ENCODE measurements around the gene APCS. TPM values are rescaled to one million over a fixed set of nuclear protein-coding genes. Genes with fewer than 3 reads are reported as not detected.

Gene APCS, protein sequence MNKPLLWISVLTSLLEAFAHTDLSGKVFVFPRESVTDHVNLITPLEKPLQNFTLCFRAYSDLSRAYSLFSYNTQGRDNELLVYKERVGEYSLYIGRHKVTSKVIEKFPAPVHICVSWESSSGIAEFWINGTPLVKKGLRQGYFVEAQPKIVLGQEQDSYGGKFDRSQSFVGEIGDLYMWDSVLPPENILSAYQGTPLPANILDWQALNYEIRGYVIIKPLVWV
- total RNA-seq (under 1 TPM in 2 of 9 donors, not detected in 7; 0.27 to 0.79 TPM), polyA plus RNA-seq (under 1 TPM in 1 of 3 donors, not detected in 2; 0.92 TPM)
- long read RNA-seq, donor 1 = 0 reads
- long read RNA-seq, donor 2 = 0 reads
- long read RNA-seq, donor 3 = 0 reads
- long read RNA-seq, donor 4 = 0 reads
- long read RNA-seq, donor 5 = 0 reads
- long read RNA-seq, donor 6 = 0 reads
- long read RNA-seq, donor 7 = 0 reads
- long read RNA-seq, donor 8 = 0 reads
- long read RNA-seq, donor 9 = 0 reads
- long read RNA-seq, donor 10 = 0 reads

DNA sequence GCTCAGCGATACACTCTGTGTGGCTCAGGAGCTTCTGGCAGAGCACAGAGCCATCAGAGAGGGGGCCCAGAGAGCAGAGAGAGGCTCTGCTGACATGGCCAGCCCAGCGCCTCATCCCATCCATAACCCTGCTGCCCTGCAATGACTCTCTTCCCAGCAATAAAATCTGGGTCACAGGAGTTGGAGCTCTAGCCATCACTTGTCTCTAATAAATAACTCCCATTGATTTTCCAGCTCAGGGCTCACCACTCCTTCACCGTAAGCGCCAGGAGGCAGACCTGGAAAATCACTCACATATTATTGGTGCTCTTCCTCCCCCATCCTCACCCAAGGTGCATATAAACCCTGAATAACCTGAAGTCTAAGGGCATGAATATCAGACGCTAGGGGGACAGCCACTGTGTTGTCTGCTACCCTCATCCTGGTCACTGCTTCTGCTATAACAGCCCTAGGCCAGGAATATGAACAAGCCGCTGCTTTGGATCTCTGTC lies at the start of gene APCS:
APCS (plus strand) TSS at position 366 of the 491 bp plus-strand sequence; CDS start at position 462, 96 bp downstream.
- Histone ChIP-seq H3K4me3 (no peak within 1 kb of the TSS), H3K27ac (no peak within 1 kb of the TSS), H3K9me3 (replicated peaks in 1 of 3) (no peaks in the 10 kb centered on the region), H3K27me3 (no peaks in the 10 kb centered on the region), H3K4me1 (replicated peaks in 1 of 2) (no peaks in the 10 kb centered on the region), H3K36me3 (replicated peaks in 1 of 2) (no peaks in the 10 kb centered on the region)
- TF ChIP-seq POLR2A (IDR thresholded peaks at IDR 0.05) = no peak
- TF ChIP-seq, protein P1, sequence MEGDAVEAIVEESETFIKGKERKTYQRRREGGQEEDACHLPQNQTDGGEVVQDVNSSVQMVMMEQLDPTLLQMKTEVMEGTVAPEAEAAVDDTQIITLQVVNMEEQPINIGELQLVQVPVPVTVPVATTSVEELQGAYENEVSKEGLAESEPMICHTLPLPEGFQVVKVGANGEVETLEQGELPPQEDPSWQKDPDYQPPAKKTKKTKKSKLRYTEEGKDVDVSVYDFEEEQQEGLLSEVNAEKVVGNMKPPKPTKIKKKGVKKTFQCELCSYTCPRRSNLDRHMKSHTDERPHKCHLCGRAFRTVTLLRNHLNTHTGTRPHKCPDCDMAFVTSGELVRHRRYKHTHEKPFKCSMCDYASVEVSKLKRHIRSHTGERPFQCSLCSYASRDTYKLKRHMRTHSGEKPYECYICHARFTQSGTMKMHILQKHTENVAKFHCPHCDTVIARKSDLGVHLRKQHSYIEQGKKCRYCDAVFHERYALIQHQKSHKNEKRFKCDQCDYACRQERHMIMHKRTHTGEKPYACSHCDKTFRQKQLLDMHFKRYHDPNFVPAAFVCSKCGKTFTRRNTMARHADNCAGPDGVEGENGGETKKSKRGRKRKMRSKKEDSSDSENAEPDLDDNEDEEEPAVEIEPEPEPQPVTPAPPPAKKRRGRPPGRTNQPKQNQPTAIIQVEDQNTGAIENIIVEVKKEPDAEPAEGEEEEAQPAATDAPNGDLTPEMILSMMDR (IDR thresholded peaks at IDR 0.05) = no peak
- no peak for DNase-seq
- intact Hi-C loops (cut with DNase I) = no loop called here
- whole genome bisulfite sequencing, 4 donors = 56 to 73% (median 68%) methylated on average over 3 to 6 of the region's 6 CpGs

DNA sequence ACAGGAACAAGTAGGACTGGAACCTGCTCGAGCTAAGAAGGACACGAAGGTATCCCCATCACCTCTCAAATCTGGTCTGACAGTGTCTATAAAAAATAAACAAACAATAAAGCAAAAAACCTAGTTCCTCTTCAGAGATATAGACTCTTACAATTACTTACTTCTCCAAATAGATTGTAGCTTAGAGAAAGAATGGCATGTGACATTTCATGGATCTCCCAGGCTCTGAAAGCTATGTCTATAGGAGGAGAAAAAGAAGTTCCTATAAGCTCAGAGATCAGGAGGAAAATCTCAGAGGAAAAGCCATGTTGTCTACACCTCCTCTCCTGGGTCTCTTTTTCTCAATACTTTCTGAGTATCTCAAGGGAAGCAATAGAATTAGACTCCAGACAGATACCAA lies 39.5 kb upstream of the APCS start:
- Histone ChIP-seq H3K27ac (no peak overlapping the region), H3K9me3 (replicated peaks in 1 of 3) (no peaks in the 10 kb centered on the region), H3K4me1 (replicated peaks in 1 of 2) (no peaks in the 10 kb centered on the region), H3K27me3 (no peaks in the 10 kb centered on the region), H3K4me3 (no peak overlapping the region), H3K36me3 (replicated peaks in 1 of 2) (no peaks in the 10 kb centered on the region)
- no peak for DNase-seq
- intact Hi-C loops (cut with DNase I) = no loop called here
- TF ChIP-seq, protein P1 (IDR thresholded peaks at IDR 0.05) = no peak
- no peak for TF ChIP-seq POLR2A (IDR thresholded peaks at IDR 0.05)
- WGBS, 4 donors = 57 to 68% (median 58%) methylated on average over 2 of the region's 2 CpGs

DNA sequence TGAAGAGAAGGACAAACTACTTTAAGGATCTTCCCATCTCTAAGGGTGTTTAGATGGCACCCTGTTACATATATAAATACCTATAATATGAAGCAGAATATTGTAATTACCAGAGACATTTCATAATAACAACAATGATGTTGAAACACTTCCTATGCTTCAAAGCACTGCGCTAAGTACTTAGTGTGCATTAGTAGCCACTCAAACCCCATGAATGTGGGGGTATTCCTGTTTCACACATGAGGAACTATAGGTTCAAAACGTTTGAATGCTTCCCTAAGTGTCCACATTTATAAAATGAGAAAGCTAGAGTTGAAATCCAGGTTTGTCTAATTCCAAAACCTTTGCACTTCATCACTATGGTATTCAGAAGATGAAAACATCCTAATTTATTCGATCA lies 33.4 kb upstream of the APCS start:
- no peaks in the 10 kb centered on the region for H3K4me1 ChIP-seq (replicated peaks in 1 of 2)
- no peaks in the 10 kb centered on the region for H3K36me3 ChIP-seq (replicated peaks in 1 of 2)
- no peaks in the 10 kb centered on the region for H3K27me3 ChIP-seq
- intact Hi-C loops (cut with DNase I) = no loop called here
- no peak for DNase-seq
- no peaks in the 10 kb centered on the region for H3K9me3 ChIP-seq (replicated peaks in 1 of 3)
- no peak overlapping the region for H3K4me3 ChIP-seq
- TF ChIP-seq POLR2A (IDR thresholded peaks at IDR 0.05) = no peak
- TF ChIP-seq, protein P1 (IDR thresholded peaks at IDR 0.05) = no peak
- 49 to 57% (median 51%) methylated on average over 3 of the region's 3 CpGs for WGBS, 4 donors
- no peak overlapping the region for H3K27ac ChIP-seq

DNA sequence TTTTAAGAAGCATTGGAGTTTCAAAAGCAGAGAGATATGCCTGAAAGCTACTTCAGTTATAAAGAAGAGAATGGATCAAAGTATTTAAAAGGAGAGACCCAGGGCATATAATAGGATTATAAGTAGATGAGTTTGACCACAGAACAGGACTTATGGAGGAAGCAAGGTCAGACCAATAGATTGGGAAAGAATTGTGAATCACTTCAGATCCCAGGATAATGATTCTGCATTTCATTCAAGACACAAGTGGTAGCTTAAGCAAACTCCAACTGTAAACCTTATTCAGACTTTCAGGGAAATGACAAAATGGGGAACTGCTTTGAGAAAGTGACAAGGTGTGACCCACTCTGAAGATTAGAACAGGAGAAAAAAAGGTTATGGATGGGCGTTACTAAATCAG lies 32.9 kb upstream of the APCS start:
- no peak for DNase-seq
- intact Hi-C loops (cut with DNase I) = no loop called here
- H3K9me3 ChIP-seq (replicated peaks in 1 of 3) = no peaks in the 10 kb centered on the region
- no peak overlapping the region for H3K27ac ChIP-seq
- no peak overlapping the region for H3K4me3 ChIP-seq
- TF ChIP-seq, protein P1 (IDR thresholded peaks at IDR 0.05) = no peak
- no peak for TF ChIP-seq POLR2A (IDR thresholded peaks at IDR 0.05)
- no peaks in the 10 kb centered on the region for H3K4me1 ChIP-seq (replicated peaks in 1 of 2)
- WGBS, 4 donors = 54 to 74% (median 57%) methylated on average over 1 of the region's 1 CpG
- H3K27me3 ChIP-seq = no peaks in the 10 kb centered on the region
- H3K36me3 ChIP-seq (replicated peaks in 1 of 2) = no peaks in the 10 kb centered on the region

Data from adrenal gland (tissue), 19 donors.